K562 (cell line): ENCODE measurements around the gene LLGL2. TPM values are rescaled to one million over a fixed set of nuclear protein-coding genes. Genes with fewer than 3 reads are reported as not detected.

ENCODE experiments used
- ATF3 ChIP-seq, 2 experiments: fragments of 450-650 bp in 1 of 2; sonication (generic) in 1 of 2; formaldehyde crosslinking in 1 of 2; IDR thresholded peaks in 1 of 2; conservative IDR thresholded peaks in 1 of 2; 2 replicates each; pipeline versions ENCODE4 v1.6.1 to v1.8.1; 2016 to 2023; ENCODE audit warnings: mild to moderate bottlenecking in 2 of 2, moderate library complexity in 2 of 2, inconsistent platforms in 1 of 2, missing genetic modification reagents in 1 of 2
- CBX3 ChIP-seq, 2 experiments: IDR thresholded peaks; 1 replicate in 1 of 2; 2 replicates in 1 of 2; pipeline ENCODE4 v1.6.1; 2012; ENCODE audit warnings: inconsistent platforms in 2 of 2, low read length in 2 of 2, borderline replicate concordance in 1 of 2, control low read depth in 1 of 2
- CEBPZ ChIP-seq: fragments of 150-350 bp; IDR thresholded peaks from 2 replicates; pipeline ENCODE4 v1.6.1; 2014; ENCODE audit warnings: low read depth, mild to moderate bottlenecking, low read length, borderline replicate concordance
- HINFP ChIP-seq: fragments of 450-650 bp; conservative IDR thresholded peaks from 2 replicates; pipeline ENCODE4 v1.6.1; 2016; ENCODE audit warnings: missing genetic modification characterization, low read depth, mild to moderate bottlenecking, control low read depth, missing compliant biosample characterization
- NFRKB ChIP-seq: fragments of 450-650 bp; IDR thresholded peaks from 2 replicates; pipeline ENCODE4 v1.6.1; 2016; ENCODE audit warnings: low read depth
- ZHX1 ChIP-seq: fragments of 150-350 bp; conservative IDR thresholded peaks from 2 replicates; pipeline ENCODE4 v1.6.1; 2014; ENCODE audit warnings: low read length
- ZNF121 ChIP-seq: sonication (generic); formaldehyde crosslinking; conservative IDR thresholded peaks from 2 replicates; pipeline ENCODE4 v1.8.0; 2022; ENCODE audit warnings: missing genetic modification reagents
- ZNF140 ChIP-seq: fragments of 250-450 bp; sonication (Bioruptor Pico); IDR thresholded peaks from 2 replicates; pipeline ENCODE4 v1.8.0; 2021; ENCODE audit warnings: moderate library complexity, mild to moderate bottlenecking, inconsistent platforms
- polyA plus RNA-seq, 8 experiments: library from polyadenylated mRNA; depleted of rRNA in 4 of 8; stranded (reverse) in 5 of 8; unstranded in 3 of 8; fragments of >200 nt; fragmentation: Nextera tagmentation in 2 of 8; fragmentation: Illumina TruSeq in 1 of 8; extraction: Ambion mirVana in 2 of 8; extraction: Trizol in 1 of 8; gene quantifications; 2 replicates each; pipeline versions ENCODE4 v1.2.1 to v1.2.3, GENCODE V29; 2011 to 2014; ENCODE audit warnings: inconsistent platforms in 1 of 8, missing spikeins in 1 of 8
- total RNA-seq, 7 experiments: library from RNA; depleted of rRNA in 6 of 7; stranded (reverse); fragments of >200 nt in 6 of 7; fragmentation: Illumina TruSeq in 2 of 7; extraction: Trizol in 2 of 7; gene quantifications; 2 replicates each; pipeline versions ENCODE4 v1.2.1 to v1.2.3, GENCODE V29; 2011 to 2021; ENCODE audit warnings: low replicate concordance in 1 of 7
- TF ChIP-seq, protein P1 (sequence below), 2 experiments: IDR thresholded peaks in 1 of 2; conservative IDR thresholded peaks in 1 of 2; 2 replicates each; pipeline ENCODE4 v1.6.1; 2016; ENCODE audit warnings: low read depth in 2 of 2, mild to moderate bottlenecking in 1 of 2, missing compliant biosample characterization in 1 of 2, missing genetic modification characterization in 1 of 2, moderate library complexity in 1 of 2

Gene LLGL2
- total and polyA plus RNA-seq, 9 of the 15 experiments (the other 6 are each of a cell fraction or from before 2014, with no cell fraction given), result 0.32 to 24.4 (median 10.2) TPM

DNA sequence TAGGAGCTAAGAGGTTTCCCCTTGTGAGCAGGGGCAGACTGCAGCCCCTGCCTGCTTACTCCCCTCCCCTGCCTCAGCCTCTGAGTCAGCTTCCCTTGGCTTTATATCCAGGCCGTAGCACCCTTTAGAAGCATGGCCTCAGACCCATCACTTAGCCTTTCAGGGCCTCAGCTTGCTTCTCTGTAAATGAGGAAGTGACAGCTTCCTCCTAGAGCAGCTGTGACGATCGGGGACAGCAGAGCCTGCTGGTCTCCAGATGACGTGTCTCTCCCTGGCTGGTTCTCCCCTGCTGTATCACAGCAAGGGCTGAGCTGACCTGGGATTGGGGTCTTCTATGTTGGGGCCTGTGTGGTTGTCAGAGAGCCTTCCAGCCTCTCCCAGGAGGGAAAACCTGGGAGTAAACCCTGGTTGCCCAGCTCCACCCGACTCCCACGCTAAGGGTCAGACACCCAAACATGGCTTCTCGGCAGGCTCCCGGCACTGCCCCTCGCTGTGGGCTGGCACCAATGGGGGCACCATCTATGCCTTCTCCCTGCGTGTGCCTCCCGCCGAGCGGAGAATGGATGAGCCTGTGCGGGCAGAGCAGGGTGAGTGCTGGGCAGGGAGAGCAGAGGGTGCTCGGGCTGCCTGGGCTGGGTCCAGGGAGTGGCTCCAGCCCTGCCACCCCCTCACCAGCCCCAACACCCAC lies 45.8 kb downstream of the LLGL2 start (continued):
- no peak for TF ChIP-seq ZHX1
- no peak for TF ChIP-seq NFRKB
- TF ChIP-seq, protein P1, sequence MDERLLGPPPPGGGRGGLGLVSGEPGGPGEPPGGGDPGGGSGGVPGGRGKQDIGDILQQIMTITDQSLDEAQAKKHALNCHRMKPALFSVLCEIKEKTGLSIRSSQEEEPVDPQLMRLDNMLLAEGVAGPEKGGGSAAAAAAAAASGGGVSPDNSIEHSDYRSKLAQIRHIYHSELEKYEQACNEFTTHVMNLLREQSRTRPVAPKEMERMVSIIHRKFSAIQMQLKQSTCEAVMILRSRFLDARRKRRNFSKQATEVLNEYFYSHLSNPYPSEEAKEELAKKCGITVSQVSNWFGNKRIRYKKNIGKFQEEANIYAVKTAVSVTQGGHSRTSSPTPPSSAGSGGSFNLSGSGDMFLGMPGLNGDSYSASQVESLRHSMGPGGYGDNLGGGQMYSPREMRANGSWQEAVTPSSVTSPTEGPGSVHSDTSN (CRISPR knock-in tag; IDR thresholded peaks at IDR 0.05; ENCODE audit: low read depth), result no peak
- TF ChIP-seq, protein P1 (tag; conservative IDR thresholded peaks at IDR 0.05; ENCODE audit: low read depth), result 0 out of 2 replicates have a peak, but pooled peaks have one; percentile 7
- TF ChIP-seq HINFP (tag), result no peak
- TF ChIP-seq ZNF121, result no peak
- no peak for TF ChIP-seq CEBPZ
- no peak for TF ChIP-seq ZNF140 (CRISPR knock-in tag)
- TF ChIP-seq CBX3 (IDR thresholded peaks at IDR 0.05; ENCODE audit: borderline replicate concordance in 1 of 2, low read length in 2 of 2), result no peak
- peak; percentile 15; the same call in 1 of the 2 replicates for TF ChIP-seq ATF3 (IDR thresholded peaks at IDR 0.05)
- TF ChIP-seq ATF3 (CRISPR knock-in tag; conservative IDR thresholded peaks at IDR 0.05), result no peak
